Immature natural killer cell (primary cell): Measurements from ENCODE around the gene KLHL22. TPM values are rescaled to one million over a fixed set of nuclear protein-coding genes. Genes with fewer than 3 reads are reported as not detected.
"Not testable (repeated sequence)": the region's sequence is repeated elsewhere in the genome, so short reads cannot be mapped to it uniquely, and the experiment has no call there.

Source experiments
- DNase-seq, 3 donors: peaks; one replicate each; pipeline ENCODE4 v3.0.0; 2022; ENCODE audit warnings: mixed read lengths in 1 of 3
- H3K27ac Mint-ChIP-seq, 6 donors: one replicate each; pipeline ENCODE4 v1.8.0; 2020; ENCODE audit warnings: mixed read lengths in 6 of 6, mild to moderate bottlenecking in 5 of 6, inconsistent platforms in 4 of 6, moderate library complexity in 3 of 6
- H3K27me3 Mint-ChIP-seq, 3 donors: one replicate each; pipeline ENCODE4 v1.8.0; 2020 to 2021; ENCODE audit warnings: low read depth in 3 of 3, mild to moderate bottlenecking in 3 of 3, mixed read lengths in 3 of 3, moderate library complexity in 3 of 3, inconsistent platforms in 1 of 3
- H3K36me3 Mint-ChIP-seq, 3 donors: one replicate each; pipeline ENCODE4 v1.8.0; 2020; ENCODE audit warnings: mixed read lengths in 3 of 3, inconsistent platforms in 2 of 3, mild to moderate bottlenecking in 2 of 3
- H3K4me1 Mint-ChIP-seq, 2 donors: one replicate each; pipeline ENCODE4 v1.8.0; 2020; ENCODE audit warnings: inconsistent platforms in 2 of 2, mild to moderate bottlenecking in 2 of 2, mixed read lengths in 2 of 2, moderate library complexity in 1 of 2
- H3K4me3 Mint-ChIP-seq, 5 donors: one replicate each; pipeline ENCODE4 v1.8.0; 2020; ENCODE audit warnings: mild to moderate bottlenecking in 5 of 5, mixed read lengths in 5 of 5, inconsistent platforms in 3 of 5, moderate library complexity in 3 of 5
- H3K9me3 Mint-ChIP-seq, 6 donors: one replicate each; pipeline ENCODE4 v1.8.0; 2020; ENCODE audit warnings: mild to moderate bottlenecking in 6 of 6, mixed read lengths in 6 of 6, inconsistent platforms in 4 of 6, moderate library complexity in 3 of 6
- polyA plus RNA-seq, 3 donors: library from polyadenylated mRNA; unstranded; fragments of 300-500 nt; fragmentation: Illumina TruSeq; gene quantifications; one replicate each; pipeline ENCODE4 v1.2.3, GENCODE V29; 2021

The KLHL22 gene
- polyA plus RNA-seq, 3 donors from 2014 or later: 12.8 to 26.3 (median 26.1) TPM

GRCh38 chr22:20484948-20485683 lies 10.5 kb downstream of the KLHL22 start:
- Mint-ChIP-seq H3K4me3 (no peak overlapping the region), H3K36me3 (peaks cover 0 to 17% (median 10%) of the 10 kb centered on the region in 3 donors), H3K4me1 (peaks cover 11 to 14% of the 10 kb centered on the region in 2 donors), H3K27me3 (peaks cover 0 to 2% (median 0%) of the 10 kb centered on the region in 3 donors), H3K9me3 (no peaks in the 10 kb centered on the region), H3K27ac (peak overlapping the region in 3 of 6 donors; percentile 0 to 75 (median 10))
- DNase-seq: no peak

DNA sequence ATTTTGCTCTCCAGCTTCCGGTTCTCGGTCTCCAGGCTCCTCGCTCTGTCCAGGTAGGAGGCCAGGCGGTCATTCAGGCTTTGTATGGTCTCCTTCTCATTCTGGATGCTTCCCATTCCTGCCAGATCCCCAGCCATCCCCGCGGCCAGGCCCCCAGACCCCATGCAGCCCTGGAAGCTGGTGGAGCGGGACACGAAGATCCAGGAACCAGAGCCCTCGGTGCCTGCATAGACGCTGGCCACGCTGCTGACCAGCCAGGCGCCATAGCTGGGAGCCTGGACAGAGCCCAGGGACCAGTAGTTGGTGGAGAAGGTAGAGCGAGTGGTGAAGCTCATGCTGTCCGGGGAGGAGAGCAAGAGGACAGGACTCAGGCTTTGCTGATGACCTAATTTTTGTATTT lies 11.8 kb downstream of the KLHL22 start:
- no peak overlapping the region for H3K27ac Mint-ChIP-seq
- peaks cover 0 to 2% (median 0%) of the 10 kb centered on the region in 3 donors for H3K27me3 Mint-ChIP-seq
- H3K4me1 Mint-ChIP-seq: peaks cover 5 to 7% of the 10 kb centered on the region in 2 donors
- DNase-seq: no peak
- no peak overlapping the region for H3K4me3 Mint-ChIP-seq
- H3K36me3 Mint-ChIP-seq: peaks cover 6 to 12% (median 10%) of the 10 kb centered on the region in 3 donors
- H3K9me3 Mint-ChIP-seq: no peaks in the 10 kb centered on the region

DNA sequence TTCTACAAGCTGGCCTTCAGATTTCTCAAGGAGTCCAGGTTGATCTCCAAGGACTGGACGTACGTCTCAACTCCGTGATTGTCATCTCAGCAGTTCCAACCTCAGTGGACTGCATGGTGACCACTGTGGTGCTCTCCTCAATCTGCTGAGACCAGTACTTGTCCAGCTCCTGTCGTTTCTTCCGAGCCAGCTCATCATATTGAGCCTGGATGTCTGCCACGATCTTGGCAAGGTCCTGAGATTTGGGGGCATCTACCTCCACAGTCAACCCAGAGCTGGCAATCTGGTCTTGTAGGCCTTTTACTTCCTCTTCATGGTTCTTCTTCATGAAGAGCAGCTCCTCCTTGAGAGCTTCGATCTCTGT lies 12.5 kb downstream of the KLHL22 start:
- not testable (repeated sequence) for H3K9me3 Mint-ChIP-seq, DNase-seq, H3K4me1 Mint-ChIP-seq, H3K4me3 Mint-ChIP-seq, H3K27me3 Mint-ChIP-seq, H3K27ac Mint-ChIP-seq
- H3K36me3 Mint-ChIP-seq: peaks cover 6 to 12% (median 10%) of the 10 kb centered on the region in 3 donors

GRCh38 chr22:20479612-20480196 lies 15.9 kb downstream of the KLHL22 start:
- H3K4me1 Mint-ChIP-seq: peaks cover 0 to 5% of the 10 kb centered on the region in 2 donors
- no peaks in the 10 kb centered on the region for H3K9me3 Mint-ChIP-seq
- H3K27me3 Mint-ChIP-seq: peaks cover 0 to 2% (median 0%) of the 10 kb centered on the region in 3 donors
- no peak overlapping the region for H3K4me3 Mint-ChIP-seq
- H3K27ac Mint-ChIP-seq: peak overlapping the region in 1 of 6 donors; percentile 55
- peaks cover 6 to 11% (median 8%) of the 10 kb centered on the region in 3 donors for H3K36me3 Mint-ChIP-seq
- DNase-seq: no peak

DNA sequence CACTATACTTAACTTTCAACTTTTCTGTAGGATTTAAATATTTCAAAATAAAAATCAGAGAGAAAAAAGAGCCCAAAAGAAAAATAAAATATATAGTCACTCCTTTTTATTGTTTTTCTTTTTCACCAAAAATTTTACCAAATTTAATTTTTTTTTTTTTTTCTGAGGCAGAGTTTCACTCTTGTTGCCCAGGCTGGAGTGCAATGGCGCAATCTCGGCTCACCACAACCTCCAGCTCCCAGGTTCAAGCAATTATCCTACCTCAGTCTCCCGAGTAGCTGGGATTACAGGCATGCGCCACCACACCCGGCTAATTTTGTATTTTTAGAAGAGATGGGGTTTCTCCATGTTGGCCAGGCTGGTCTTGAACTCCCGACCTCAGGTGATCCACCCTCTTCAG lies 17.5 kb downstream of the KLHL22 start:
- DNase-seq, H3K4me3 Mint-ChIP-seq, H3K27me3 Mint-ChIP-seq, H3K9me3 Mint-ChIP-seq, H3K4me1 Mint-ChIP-seq, H3K36me3 Mint-ChIP-seq: not testable (repeated sequence)
- peak overlapping the region in 1 of 6 donors; percentile 22 for H3K27ac Mint-ChIP-seq

- H3K36me3 Mint-ChIP-seq, H3K27ac Mint-ChIP-seq, DNase-seq, H3K4me3 Mint-ChIP-seq, H3K27me3 Mint-ChIP-seq, H3K9me3 Mint-ChIP-seq, H3K4me1 Mint-ChIP-seq: not testable (repeated sequence)
These were observed 20.0 kb downstream of the KLHL22 start for GRCh38 chr22:20475569-20475968.

DNA sequence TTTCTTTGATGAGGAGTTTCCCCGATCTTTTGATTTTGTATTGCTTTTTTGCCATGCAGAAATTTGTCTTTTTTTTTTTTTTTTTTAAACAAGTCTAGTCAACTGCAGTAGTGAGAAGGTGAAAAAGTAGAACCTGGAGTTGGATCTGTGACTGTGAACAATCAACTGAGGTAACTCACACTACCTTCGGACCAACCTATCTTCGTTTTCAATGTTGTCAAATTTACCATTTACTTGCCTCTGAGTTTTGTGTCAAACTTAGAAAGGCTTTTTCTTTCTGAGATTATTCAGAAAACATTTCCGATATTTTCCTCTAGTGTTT lies 20.5 kb downstream of the KLHL22 start:
- Mint-ChIP-seq H3K4me1 (peaks cover 2 to 4% of the 10 kb centered on the region in 2 donors), H3K4me3 (no peak overlapping the region), H3K9me3 (no peaks in the 10 kb centered on the region), H3K36me3 (peaks cover 5 to 12% (median 9%) of the 10 kb centered on the region in 3 donors), H3K27me3 (peaks cover 0 to 3% (median 0%) of the 10 kb centered on the region in 3 donors), H3K27ac (peak overlapping the region in 1 of 6 donors; percentile 4)
- no peak for DNase-seq

GRCh38 chr22:20472629-20473442 lies 22.8 kb downstream of the KLHL22 start:
- Mint-ChIP-seq H3K9me3 (no peaks in the 10 kb centered on the region), H3K36me3 (peaks cover 11 to 17% (median 11%) of the 10 kb centered on the region in 3 donors), H3K27ac (peak overlapping the region in 1 of 6 donors; percentile 51), H3K27me3 (peaks cover 0 to 3% (median 0%) of the 10 kb centered on the region in 3 donors), H3K4me1 (peaks cover 0 to 2% of the 10 kb centered on the region in 2 donors), H3K4me3 (no peak overlapping the region)
- DNase-seq: no peak

GRCh38 chr22:20471126-20471833 lies 24.3 kb downstream of the KLHL22 start:
- H3K4me3 Mint-ChIP-seq: no peak overlapping the region
- DNase-seq: no peak
- H3K4me1 Mint-ChIP-seq: peaks cover 0 to 2% of the 10 kb centered on the region in 2 donors
- peaks cover 11 to 15% (median 11%) of the 10 kb centered on the region in 3 donors for H3K36me3 Mint-ChIP-seq
- peaks cover 0 to 3% (median 0%) of the 10 kb centered on the region in 3 donors for H3K27me3 Mint-ChIP-seq
- no peak overlapping the region for H3K27ac Mint-ChIP-seq
- H3K9me3 Mint-ChIP-seq: no peaks in the 10 kb centered on the region

DNA sequence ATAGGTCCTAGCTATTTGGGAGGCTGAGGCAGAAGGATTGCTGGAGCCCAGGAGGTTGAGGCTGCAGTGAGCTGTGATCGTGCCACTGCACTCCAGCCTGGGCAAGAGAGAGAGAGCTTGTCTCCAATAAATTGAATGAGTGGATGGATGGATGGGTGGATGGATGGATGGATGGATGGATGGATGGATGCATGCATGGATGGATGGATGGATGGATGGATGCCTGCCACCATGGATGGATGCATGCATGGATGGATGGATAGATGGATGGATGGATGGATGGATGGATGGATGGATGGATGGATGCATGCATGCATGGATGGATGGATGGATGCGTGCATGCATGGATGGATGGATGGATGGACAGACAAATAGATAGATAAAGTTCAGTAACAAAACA lies 25.1 kb downstream of the KLHL22 start:
- H3K4me3 Mint-ChIP-seq, H3K4me1 Mint-ChIP-seq, H3K27me3 Mint-ChIP-seq, DNase-seq, H3K9me3 Mint-ChIP-seq: not testable (repeated sequence)
- Mint-ChIP-seq H3K36me3 (peaks cover 11 to 15% (median 15%) of the 10 kb centered on the region in 3 donors), H3K27ac (peak overlapping the region in 2 of 6 donors; percentile 18 to 66)

- Mint-ChIP-seq H3K4me3 (no peak overlapping the region), H3K27ac (peak overlapping the region in 3 of 6 donors; percentile 12 to 49 (median 38)), H3K4me1 (peaks cover 13 to 14% of the 10 kb centered on the region in 2 donors), H3K9me3 (no peaks in the 10 kb centered on the region), H3K27me3 (peaks cover 0 to 3% (median 0%) of the 10 kb centered on the region in 3 donors), H3K36me3 (peaks cover 11 to 21% (median 15%) of the 10 kb centered on the region in 3 donors)
- no peak for DNase-seq
These were observed 26.3 kb downstream of the KLHL22 start for GRCh38 chr22:20469110-20469868.

DNA sequence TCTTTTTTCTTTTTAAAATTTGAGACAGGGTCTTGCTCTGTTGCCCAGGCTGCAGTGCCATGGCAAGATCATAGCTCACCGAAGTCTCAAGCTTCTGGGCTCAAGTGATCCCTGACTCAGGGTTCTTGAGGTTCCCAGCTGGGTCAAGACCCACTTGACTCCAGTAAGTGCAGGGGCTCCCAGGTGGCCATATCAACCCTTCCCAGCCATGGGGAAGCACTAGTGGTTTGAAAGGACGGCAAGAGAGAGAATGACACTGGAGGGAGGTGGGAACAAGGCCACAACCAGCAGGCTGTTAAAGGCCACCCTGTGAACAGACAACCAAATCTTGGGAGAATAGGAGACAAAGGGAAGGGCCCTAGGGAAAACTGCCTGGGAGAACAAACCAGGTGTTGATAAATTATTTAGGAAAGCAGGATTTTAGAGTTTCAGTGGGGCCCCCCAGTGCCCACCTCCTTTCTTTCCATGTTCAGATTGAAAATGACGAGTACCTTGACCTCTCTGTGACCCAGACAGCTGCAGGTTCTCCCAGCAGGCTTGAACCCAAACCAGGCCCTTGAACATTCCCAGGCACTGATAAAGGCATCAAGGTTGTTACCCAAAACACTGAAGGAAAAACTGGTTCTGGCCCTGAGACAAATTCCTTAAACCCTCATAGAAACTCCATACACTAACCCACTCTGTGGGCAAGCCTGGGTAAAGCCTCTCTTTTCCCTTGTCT lies 28.8 kb downstream of the KLHL22 start:
- peaks cover 0 to 3% (median 0%) of the 10 kb centered on the region in 3 donors for H3K27me3 Mint-ChIP-seq
- peak overlapping the region in 1 of 6 donors; percentile 49 for H3K27ac Mint-ChIP-seq
- peaks cover 33% of the 10 kb centered on the region in 2 donors for H3K4me1 Mint-ChIP-seq
- H3K36me3 Mint-ChIP-seq: peaks cover 15 to 26% (median 17%) of the 10 kb centered on the region in 3 donors
- DNase-seq: no peak
- H3K9me3 Mint-ChIP-seq: no peaks in the 10 kb centered on the region
- no peak overlapping the region for H3K4me3 Mint-ChIP-seq
